GM10847 (cell line): ENCODE results near the gene MAD1L1.

Source experiments
- POLR2A ChIP-seq: IDR thresholded peaks from 2 replicates; pipeline ENCODE4 v1.6.1; 2011; ENCODE audit not compliant: insufficient read length; ENCODE audit errors: extremely low read depth

The MAD1L1 gene

DNA sequence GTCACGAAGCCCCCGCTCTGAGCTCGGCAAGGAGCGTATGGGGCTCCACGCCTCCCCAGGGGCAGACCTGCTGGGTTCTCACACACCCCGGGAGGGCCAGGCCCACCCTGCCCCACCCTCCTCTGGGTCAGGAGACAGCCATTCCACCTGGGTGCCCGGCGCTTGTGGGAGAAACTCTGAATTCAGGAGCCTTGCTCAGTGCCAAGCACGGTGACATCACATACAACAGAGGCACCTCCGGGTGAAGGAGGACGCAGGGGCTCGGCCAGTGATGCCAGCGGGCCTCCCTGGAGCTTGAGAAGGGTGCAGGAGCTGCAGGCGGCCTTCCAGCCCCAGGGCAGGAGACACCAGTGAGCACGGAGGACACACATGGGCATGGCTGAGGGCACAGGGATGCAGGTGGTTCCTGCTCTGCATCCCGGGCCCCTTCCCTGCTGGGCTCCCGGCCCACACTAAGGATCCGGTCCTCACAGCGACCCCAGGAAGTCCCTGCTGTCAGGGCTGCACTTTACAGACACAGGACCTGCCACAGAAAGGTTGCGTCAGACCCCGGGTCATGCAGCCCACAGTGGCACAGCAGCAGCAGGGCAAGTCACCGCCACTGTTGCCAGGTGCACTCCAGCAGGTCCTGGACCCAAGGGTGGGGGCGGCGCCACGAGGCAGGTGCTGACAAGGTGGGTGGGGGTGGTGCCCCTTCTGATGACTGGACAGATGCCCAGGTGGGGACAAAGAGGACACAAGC, 108.0 kb downstream of the MAD1L1 start:
- no peak for TF ChIP-seq POLR2A

DNA sequence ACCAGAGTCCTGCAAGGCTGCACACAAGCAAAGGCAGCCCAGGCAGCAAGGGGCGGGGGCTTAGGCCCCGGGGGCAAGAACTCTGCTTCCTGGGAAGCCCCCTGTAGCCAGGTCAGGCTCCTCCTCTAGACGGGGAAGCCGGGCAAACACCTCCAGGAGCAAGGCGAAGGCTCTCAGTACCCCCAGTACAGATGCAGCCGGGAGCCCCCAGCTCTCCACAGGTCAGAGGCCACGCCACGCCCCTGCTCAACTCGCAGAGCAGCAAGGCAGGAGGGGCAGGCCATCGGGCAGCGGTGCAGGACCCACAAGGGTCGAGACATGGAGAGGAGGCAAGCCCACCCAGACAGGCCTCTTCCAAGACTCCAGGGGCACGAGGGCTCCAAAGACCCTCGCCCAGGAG, 108.8 kb downstream of the MAD1L1 start:
- no peak for TF ChIP-seq POLR2A

DNA sequence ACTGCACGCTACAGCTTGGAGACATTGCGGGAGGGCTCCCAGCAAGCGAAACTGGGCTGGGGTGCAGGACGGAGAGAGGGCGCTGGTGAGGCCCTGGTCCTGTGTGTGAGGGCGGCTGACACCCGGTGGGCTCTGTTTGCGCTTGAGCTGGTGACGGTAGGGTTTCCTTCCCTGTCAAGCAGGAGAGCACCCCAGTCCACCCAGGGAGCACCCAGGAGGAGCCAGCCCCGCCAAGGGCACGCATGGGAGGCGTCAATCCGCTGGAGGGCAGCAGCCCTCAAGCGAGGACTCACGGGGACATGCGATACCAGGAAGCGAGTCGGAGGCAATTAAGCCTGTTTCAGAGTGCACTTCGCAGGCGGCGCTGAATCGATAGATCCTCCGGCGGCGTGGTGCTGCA, 109.4 kb downstream of the MAD1L1 start:
- no peak for TF ChIP-seq POLR2A

DNA sequence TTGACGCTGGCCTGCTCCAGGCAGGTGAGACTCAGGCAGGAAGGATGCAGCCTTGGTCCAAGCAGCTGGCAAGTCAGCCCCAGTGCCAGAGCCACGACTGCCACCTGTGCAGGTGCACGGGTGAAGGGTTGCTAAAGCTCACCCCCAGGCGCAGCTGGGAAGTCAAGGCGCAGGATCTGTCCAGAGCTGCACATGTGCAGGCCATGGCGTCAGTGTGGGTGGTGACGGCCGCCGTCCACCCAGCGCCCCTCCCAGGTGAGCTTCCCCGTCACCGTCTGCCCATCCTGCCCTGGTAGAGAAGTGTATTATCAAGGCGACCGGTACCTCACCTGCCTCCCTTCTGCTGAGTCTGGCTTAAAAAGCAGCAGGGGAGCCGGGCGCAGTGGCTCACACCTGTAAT, 110.1 kb downstream of the MAD1L1 start:
- TF ChIP-seq POLR2A = no peak

DNA sequence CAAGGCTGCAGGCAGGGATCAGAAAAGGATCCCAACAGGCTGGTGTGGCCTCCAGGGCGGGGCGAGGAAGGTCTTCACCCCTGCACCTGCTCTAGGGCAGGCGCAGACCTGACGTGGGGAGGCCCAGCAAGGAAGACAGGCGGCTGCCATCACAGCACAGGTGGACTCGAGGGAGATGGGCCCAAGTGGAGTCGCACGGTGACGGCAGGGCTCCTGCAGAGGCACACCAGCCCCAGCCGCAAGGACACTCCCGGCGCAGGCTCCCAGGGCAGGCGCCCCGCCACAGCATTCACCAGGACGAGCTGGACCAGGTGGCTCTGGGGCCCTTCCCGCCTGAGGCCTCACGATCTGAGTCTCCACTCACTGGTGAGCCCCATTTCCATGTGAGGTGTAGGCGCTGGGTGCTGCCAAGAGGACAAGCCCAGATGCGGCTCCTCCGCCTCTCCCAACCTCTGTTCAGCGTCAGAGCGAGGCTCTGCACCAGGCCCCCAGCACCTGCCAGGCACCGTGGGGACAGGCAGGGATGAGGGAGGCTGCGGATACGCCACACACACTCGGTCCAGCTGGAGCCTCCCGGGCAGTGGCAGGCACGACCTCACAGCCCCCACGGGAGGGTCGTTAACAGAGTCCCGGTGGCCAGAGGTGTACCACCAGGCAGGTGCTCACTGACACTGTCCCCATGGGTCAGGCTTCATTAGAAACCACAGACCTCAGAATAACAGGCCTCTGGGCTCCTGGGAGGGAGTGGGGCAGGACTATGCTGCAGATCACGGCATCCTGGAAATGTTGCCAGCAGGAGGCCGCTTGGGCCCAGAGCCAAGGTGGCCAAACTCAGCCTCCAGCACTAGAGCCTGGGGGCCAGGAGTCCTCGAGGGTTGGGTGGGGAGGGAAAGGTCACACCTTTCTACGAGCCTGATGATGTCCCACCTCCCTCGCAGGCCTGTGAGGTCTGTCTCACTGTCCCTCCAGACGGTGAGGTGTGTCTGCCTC, 111.6 kb downstream of the MAD1L1 start:
- no peak for TF ChIP-seq POLR2A

DNA sequence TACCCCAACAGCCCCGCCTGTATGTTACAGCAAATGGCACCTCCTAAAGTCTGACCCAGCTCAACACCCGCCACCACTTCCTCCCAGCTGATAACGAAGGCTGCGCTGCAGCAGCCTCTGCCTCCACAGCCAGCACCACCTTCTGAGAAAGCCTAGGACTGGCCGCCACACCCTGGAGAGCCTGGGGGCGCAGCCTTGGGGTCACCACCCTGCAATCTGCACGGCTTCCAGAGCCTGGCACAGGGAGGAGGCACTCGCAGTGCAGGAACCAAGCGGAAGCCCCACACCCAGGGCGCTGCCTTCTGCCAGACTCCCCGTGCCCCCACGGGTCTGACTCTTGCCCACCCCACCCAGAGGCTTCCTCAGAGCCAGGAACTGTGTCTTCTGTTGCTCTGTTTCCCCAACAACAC, 112.5 kb downstream of the MAD1L1 start:
- TF ChIP-seq POLR2A = no peak

DNA sequence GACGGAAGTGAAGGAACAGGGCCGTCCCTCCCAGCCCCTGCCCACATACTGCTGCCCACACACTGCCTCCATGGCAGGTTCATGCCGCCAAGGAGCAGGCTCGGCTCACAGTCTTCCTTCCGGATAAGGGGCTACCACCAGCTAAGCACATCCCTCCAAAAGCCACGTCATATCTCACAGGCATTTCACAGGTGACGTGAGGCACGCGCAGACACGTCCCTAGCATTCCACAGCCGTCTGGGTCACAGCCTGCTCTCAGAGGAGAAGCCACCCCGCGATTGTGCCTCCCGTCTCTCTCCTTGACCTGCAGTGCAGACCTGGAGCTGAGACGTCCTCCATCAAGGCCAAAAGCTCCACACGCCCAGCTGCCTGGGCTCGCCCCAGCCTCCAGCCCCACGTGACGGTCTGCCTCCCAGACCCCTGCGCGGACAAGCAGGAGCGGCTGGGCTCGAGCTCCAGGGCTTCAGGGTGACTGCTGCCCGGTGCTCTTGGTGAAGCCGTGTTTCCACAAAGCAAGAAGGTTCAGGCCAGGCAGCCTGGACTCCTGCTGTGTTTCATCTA, 114.0 kb downstream of the MAD1L1 start:
- no peak for TF ChIP-seq POLR2A

DNA sequence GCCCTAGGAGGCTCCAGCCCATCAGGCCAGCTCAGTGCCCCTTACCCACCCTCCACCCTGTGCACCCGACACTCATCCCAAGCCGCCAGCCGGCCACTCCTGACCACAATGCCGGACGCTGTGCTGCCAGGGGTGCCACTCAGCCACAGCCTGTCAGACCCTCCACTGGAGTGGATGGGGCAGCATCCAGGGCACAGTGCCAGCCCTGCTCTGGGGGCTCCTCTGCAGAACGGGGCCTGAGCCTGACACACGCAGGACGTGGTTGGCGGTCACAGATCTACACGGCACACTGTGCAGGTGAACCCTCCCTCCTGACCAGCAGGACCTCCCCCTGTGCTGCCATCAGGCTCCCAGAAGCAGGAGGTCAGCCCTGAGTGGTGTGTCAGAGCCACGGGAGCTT, 114.7 kb downstream of the MAD1L1 start:
- no peak for TF ChIP-seq POLR2A

DNA sequence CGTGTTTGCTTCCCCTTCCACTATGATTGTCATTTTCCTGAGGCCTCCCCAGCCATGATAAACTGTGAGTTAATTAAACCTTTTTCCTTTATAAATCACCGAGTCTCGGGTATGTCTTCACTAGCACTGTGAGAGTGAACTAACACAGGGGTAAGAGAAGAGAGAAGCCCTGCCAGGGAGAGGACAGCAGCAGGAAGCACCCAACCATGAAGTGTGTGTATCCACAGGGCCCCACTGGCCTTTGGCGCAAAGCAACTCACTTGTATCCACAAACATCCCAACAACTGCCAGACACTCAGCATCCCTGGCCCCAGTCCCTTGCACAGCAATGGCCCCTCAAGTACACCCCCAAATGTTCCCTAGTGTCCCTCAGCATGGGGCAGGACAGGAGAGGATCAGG, 115.1 kb downstream of the MAD1L1 start:
- TF ChIP-seq POLR2A = no peak

DNA sequence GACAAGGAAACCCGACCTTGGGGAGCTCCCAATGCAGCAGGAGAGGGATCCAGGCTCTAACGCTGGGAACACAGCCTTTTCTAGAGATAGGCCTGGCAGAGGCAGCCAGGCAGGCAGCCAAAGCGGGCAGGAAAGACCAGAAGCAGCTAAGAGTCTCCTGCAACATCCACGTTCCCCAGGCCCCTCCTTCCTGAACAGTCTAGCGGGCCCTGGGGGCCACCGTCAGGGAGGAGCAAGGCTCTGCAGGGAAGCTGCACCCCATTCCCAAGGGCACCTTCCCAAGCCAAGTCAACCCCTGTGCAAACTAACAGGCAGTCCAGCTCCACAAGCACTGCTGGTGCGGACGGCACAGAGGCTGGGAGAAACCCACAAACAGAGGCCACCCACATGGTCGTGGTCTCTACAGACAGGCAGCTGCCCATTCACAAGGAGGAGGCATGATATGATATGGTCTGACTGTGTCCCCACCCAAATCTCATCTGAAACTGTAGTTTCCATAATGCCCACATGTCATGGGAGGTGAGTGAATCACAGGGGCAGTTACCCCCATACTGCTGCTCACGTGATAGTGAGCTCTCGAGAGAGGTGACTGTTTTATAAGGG, 115.7 kb downstream of the MAD1L1 start:
- TF ChIP-seq POLR2A = no peak

DNA sequence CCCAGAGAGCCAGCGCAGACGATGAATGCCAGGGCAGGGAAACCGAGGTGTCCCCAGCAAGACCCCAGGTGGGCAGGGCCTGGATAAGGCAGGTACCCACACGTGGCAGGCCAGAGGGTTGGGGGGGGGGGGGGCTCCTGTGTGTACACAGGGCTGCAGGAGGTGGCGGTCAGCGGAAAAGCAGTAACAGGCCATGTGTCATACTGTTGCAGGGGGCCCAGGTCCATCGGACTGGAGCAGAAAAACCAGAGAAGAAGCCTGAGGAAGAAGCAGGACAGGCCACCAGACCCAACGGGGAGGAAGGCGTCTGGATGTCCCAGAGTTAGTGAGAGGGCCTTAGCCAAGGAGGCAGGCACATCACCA, 116.3 kb downstream of the MAD1L1 start:
- TF ChIP-seq POLR2A = no peak

DNA sequence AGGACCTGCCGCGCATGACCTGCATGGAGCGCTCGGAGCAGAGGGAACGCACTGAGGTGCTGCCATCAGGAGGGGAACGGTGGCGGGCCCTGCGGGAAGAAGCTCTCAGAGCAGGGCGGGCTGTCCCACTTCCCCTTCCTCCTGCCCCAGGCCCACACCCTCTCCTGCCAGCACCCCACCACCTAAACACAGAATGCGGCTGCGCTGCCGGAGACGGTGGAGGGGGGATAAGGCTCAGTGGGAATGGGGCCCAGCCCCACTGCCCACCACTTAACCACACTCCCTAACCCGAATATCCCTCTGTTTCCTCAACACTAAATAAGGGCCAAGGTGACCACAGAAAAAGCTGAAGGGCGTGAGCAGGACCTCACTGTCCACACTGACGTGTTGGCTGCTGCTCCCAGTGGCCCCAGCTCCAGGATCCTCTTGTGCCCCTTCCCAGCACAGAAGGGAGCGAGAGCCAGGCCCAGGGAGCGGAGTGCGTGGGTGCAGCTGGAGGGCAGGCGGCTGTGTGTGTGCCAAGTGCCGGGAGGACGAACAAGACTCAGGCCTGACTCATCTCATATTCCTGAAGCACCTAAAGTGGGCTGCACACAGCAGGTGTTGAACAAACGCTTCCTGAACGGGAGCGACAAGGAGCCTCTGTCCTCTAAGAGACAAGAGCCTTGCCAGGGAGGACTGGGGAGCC, 116.8 kb downstream of the MAD1L1 start:
- no peak for TF ChIP-seq POLR2A

DNA sequence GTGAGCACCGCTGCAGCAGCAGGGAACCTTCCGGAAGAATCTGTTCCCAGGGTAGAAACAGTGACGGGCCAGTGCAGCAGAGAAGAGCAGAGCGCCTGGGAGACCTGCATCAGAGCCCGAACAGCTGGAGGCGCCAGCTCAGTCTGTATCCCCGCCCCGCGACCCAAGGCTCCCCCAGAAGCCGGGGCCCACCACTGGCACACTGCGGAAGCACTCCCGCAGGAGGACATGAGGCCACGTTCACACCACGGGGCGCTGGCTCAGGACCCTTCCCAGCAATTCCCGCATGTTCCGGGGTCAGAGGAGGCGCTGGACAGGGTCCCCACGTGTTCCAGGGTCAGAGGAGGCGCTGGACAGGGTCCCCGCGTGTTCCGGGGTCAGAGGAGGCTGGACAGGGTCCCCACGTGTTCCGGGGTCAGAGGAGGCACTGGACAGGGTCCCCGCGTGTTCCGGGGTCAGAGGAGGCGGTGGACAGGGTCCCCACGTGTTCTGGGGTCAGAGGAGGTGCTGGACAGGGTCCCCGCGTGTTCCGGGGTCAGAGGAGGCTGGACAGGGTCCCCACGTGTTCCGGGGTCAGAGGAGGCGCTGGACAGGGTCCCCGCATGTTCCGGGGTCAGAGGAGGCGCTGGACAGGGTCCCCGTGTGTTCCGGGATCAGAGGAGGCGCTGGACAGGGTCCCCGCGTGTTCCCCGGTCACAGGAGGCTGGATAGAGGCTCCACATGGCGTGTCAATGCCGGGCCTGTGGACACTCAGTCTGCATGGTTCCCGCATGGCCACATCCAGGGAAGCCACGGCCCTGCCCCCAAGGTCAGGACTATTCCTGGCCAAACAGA, 117.6 kb downstream of the MAD1L1 start:
- TF ChIP-seq POLR2A = no peak

DNA sequence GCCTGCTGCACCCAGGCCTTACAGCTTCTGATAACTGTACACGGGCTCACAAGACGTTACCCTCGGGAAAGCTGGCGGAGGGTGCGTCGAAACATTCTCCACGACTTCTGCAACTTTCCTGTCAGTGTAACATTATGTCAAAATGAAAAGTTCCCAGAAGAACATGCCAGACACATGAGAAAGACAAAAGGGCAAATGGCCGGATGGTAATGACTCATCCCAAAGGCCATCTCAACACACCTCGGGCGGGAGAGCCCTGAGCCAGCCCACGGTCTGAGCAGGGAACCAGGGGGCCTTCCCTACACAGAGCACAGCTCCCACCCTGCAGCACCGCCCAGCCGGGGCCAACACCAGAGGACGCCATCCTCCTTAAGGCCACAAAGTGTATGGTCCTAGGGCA, 118.7 kb downstream of the MAD1L1 start:
- TF ChIP-seq POLR2A = no peak
